Liver (tissue), 9 donors: Measurements from ENCODE around the gene PIAS1. TPM values are rescaled to one million over a fixed set of nuclear protein-coding genes. Genes with fewer than 3 reads are reported as not detected.

ENCODE experiments used
- DNase-seq: peaks from one replicate; pipeline ENCODE4 v3.0.0-alpha.2; 2017; ENCODE audit warnings: low spot score
- H3K27ac ChIP-seq, 2 donors: one replicate each; pipeline ENCODE4 v1.7.0; 2013; ENCODE audit warnings: inconsistent platforms in 2 of 2, low read length in 2 of 2, control low read depth in 1 of 2, low read depth in 1 of 2, mild to moderate bottlenecking in 1 of 2
- H3K27me3 ChIP-seq, 4 donors: one replicate each; pipeline versions ENCODE4 v1.6.1 to v1.7.0; 2013; ENCODE audit warnings: low read length in 3 of 4, inconsistent platforms in 1 of 4, mild to moderate bottlenecking in 1 of 4, moderate library complexity in 1 of 4; ENCODE audit not compliant: control insufficient read depth in 4 of 4, insufficient read depth in 4 of 4
- H3K36me3 ChIP-seq, 4 donors: one replicate each; pipeline versions ENCODE4 v1.6.1 to v1.7.0; 2013; ENCODE audit warnings: low read length in 3 of 4, mild to moderate bottlenecking in 3 of 4, low read depth in 1 of 4, moderate library complexity in 1 of 4; ENCODE audit not compliant: control insufficient read depth in 4 of 4, insufficient read depth in 3 of 4
- H3K4me1 ChIP-seq, 4 donors: one replicate each; pipeline versions ENCODE4 v1.6.1 to v1.7.0; 2013; ENCODE audit warnings: low read length in 3 of 4, mild to moderate bottlenecking in 3 of 4, moderate library complexity in 1 of 4; ENCODE audit not compliant: control insufficient read depth in 4 of 4, insufficient read depth in 4 of 4
- H3K4me3 ChIP-seq, 3 donors: one replicate each; pipeline versions ENCODE4 v1.6.1 to v1.7.0; 2013; ENCODE audit warnings: low read length in 3 of 3, control low read depth in 1 of 3, low read depth in 1 of 3, mild to moderate bottlenecking in 1 of 3
- H3K9ac ChIP-seq, 2 donors: one replicate each; pipeline ENCODE4 v1.7.0; 2013; ENCODE audit warnings: low read length in 2 of 2, mild to moderate bottlenecking in 2 of 2, moderate library complexity in 2 of 2, control low read depth in 1 of 2, low read depth in 1 of 2
- H3K9me3 ChIP-seq, 4 donors: one replicate each; pipeline versions ENCODE4 v1.6.1 to v1.7.0; 2013; ENCODE audit warnings: low read length in 3 of 4; ENCODE audit not compliant: control insufficient read depth in 4 of 4
- ATF3 ChIP-seq: IDR thresholded peaks from 2 replicates; pipeline ENCODE4 v1.6.1; 2016; ENCODE audit warnings: antibody characterized with exemption
- CTCF ChIP-seq: fragments of 150-350 bp; IDR thresholded peaks from 2 replicates; pipeline ENCODE4 v1.5.1; 2017; ENCODE audit warnings: improper control_type of control experiment, low read depth, low read length; ENCODE audit not compliant: missing input control
- EGR1 ChIP-seq, 2 donors: IDR thresholded peaks; 2 replicates each; pipeline ENCODE4 v1.6.1; 2016 to 2018; ENCODE audit warnings: antibody characterized with exemption in 2 of 2, low read depth in 2 of 2
- FOXA1 ChIP-seq: IDR thresholded peaks from 2 replicates; pipeline ENCODE4 v1.6.1; 2016; ENCODE audit warnings: antibody characterized with exemption
- FOXA2 ChIP-seq: IDR thresholded peaks from 2 replicates; pipeline ENCODE4 v1.6.1; 2016; ENCODE audit warnings: antibody characterized with exemption
- GABPA ChIP-seq, 2 donors: IDR thresholded peaks in 1 of 2; conservative IDR thresholded peaks in 1 of 2; 2 replicates each; pipeline ENCODE4 v1.6.1; 2016; ENCODE audit warnings: antibody characterized with exemption in 2 of 2, mild to moderate bottlenecking in 1 of 2, moderate library complexity in 1 of 2
- HNF4A ChIP-seq, 2 donors: conservative IDR thresholded peaks; 2 replicates each; pipeline ENCODE4 v1.6.1; 2016; ENCODE audit warnings: antibody characterized with exemption in 2 of 2, mild to moderate bottlenecking in 2 of 2
- HNF4G ChIP-seq: IDR thresholded peaks from 2 replicates; pipeline ENCODE4 v1.6.1; 2016; ENCODE audit warnings: antibody characterized with exemption
- JUND ChIP-seq, 2 donors: IDR thresholded peaks; 2 replicates each; pipeline ENCODE4 v1.6.1; 2016; ENCODE audit warnings: antibody characterized with exemption in 2 of 2
- MAX ChIP-seq: IDR thresholded peaks from 2 replicates; pipeline ENCODE4 v1.6.1; 2016; ENCODE audit warnings: antibody characterized with exemption
- NR2F2 ChIP-seq: IDR thresholded peaks from 2 replicates; pipeline ENCODE4 v1.6.1; 2016; ENCODE audit warnings: antibody characterized with exemption
- RAD21 ChIP-seq, 2 donors: IDR thresholded peaks; 2 replicates each; pipeline ENCODE4 v1.6.1; 2016; ENCODE audit warnings: antibody characterized with exemption in 2 of 2, mild to moderate bottlenecking in 2 of 2
- REST ChIP-seq: IDR thresholded peaks from 2 replicates; pipeline ENCODE4 v1.6.1; 2016; ENCODE audit warnings: antibody characterized with exemption, mild to moderate bottlenecking
- RXRA ChIP-seq, 2 donors: IDR thresholded peaks; 2 replicates each; pipeline ENCODE4 v1.6.1; 2017 to 2018; ENCODE audit warnings: antibody characterized with exemption in 2 of 2, mild to moderate bottlenecking in 1 of 2
- SP1 ChIP-seq: IDR thresholded peaks from 2 replicates; pipeline ENCODE4 v1.6.1; 2018; ENCODE audit warnings: antibody characterized with exemption, mild to moderate bottlenecking
- TAF1 ChIP-seq: conservative IDR thresholded peaks from 2 replicates; pipeline ENCODE4 v1.6.1; 2016; ENCODE audit warnings: antibody characterized with exemption, mild to moderate bottlenecking
- YY1 ChIP-seq: IDR thresholded peaks from 2 replicates; pipeline ENCODE4 v1.6.1; 2016; ENCODE audit warnings: antibody characterized with exemption, mild to moderate bottlenecking
- ZBTB33 ChIP-seq: IDR thresholded peaks from 2 replicates; pipeline ENCODE4 v1.6.1; 2016; ENCODE audit warnings: antibody characterized with exemption
- WGBS: extraction: QIAGEN DNeasy Blood & Tissue Kit; methylation state at CpG from one replicate; pipeline ENCODE4 v1.1.7; 2013; 5-methylcytosine and 5-hydroxymethylcytosine counted together
- polyA plus RNA-seq, 2 donors: library from polyadenylated mRNA; stranded (reverse) in 1 of 2; unstranded in 1 of 2; fragments of 200-250 nt in 1 of 2; fragments of >200 nt in 1 of 2; fragmentation: Nextera tagmentation in 1 of 2; extraction: Ambion mirVana in 1 of 2; gene quantifications; one replicate each; pipeline versions ENCODE4 v1.2.1 to v1.2.3, GENCODE V29; 2013 to 2015
- total RNA-seq, 2 donors: library from RNA; depleted of rRNA; stranded (reverse); fragments of >200 nt; gene quantifications; one replicate each; pipeline ENCODE4 v1.2.3, GENCODE V29; 2014
- donor health status: healthy.
- donor health status: healthy.
- donor health status: healthy.
- donor health status: healthy.
- donor health status: healthy.

Gene PIAS1
- total and polyA plus RNA-seq, 4 donors, result 5.6 to 18.8 (median 13.2) TPM

GRCh38 chr15:68214838-68215254, 160.7 kb downstream of the PIAS1 start:
- DNase-seq, result no peak
- H3K9me3 ChIP-seq, result no peaks in the 10 kb centered on the region
- no peak overlapping the region for H3K4me3 ChIP-seq
- no peaks in the 10 kb centered on the region for H3K27me3 ChIP-seq
- no peak overlapping the region for H3K27ac ChIP-seq
- WGBS, result 70% methylated on average over 6 of the region's 6 CpGs
- TF ChIP-seq FOXA1 (no peak), ATF3 (no peak), CTCF (no peak), HNF4G (no peak), TAF1 (no peak), JUND (IDR thresholded peaks at IDR 0.05) (no peak), RAD21 (IDR thresholded peaks at IDR 0.05) (no peak), YY1 (no peak), GABPA (IDR thresholded peaks at IDR 0.05 in 1 of 2, conservative IDR thresholded peaks at IDR 0.05 in 1 of 2) (no peak), MAX (no peak), NR2F2 (no peak)
- peaks cover 0 to 3% (median 0%) of the 10 kb centered on the region in 4 donors for H3K36me3 ChIP-seq
- no peak overlapping the region for H3K9ac ChIP-seq
- H3K4me1 ChIP-seq, result peaks cover 2 to 11% (median 2%) of the 10 kb centered on the region in 4 donors

- peaks cover 0 to 3% (median 0%) of the 10 kb centered on the region in 4 donors for H3K36me3 ChIP-seq
Measured at GRCh38 chr15:68217341-68217740, 163.2 kb downstream of the PIAS1 start.

More at GRCh38 chr15:68217341-68217740, 163.2 kb downstream of the PIAS1 start:
- TF ChIP-seq REST, result no peak
- no peak for TF ChIP-seq TAF1
- TF ChIP-seq RXRA (IDR thresholded peaks at IDR 0.05), result no peak
- no peak for TF ChIP-seq EGR1 (IDR thresholded peaks at IDR 0.05; ENCODE audit: low read depth in 2 of 2)
- no peak for TF ChIP-seq MAX
- TF ChIP-seq FOXA1, result no peak
- TF ChIP-seq GABPA (IDR thresholded peaks at IDR 0.05 in 1 of 2, conservative IDR thresholded peaks at IDR 0.05 in 1 of 2), result no peak
- TF ChIP-seq RAD21 (IDR thresholded peaks at IDR 0.05), result no peak
- no peak for TF ChIP-seq NR2F2
- TF ChIP-seq ATF3, result no peak
- no peak for TF ChIP-seq CTCF
- TF ChIP-seq HNF4G, result no peak
- TF ChIP-seq JUND (IDR thresholded peaks at IDR 0.05), result no peak
- no peak for TF ChIP-seq HNF4A (conservative IDR thresholded peaks at IDR 0.05)
- no peak for TF ChIP-seq YY1
- TF ChIP-seq FOXA2, result no peak
- TF ChIP-seq ZBTB33, result no peak
- TF ChIP-seq SP1, result no peak
- no peak overlapping the region for H3K27ac ChIP-seq
- H3K9ac ChIP-seq, result no peak overlapping the region
- no peaks in the 10 kb centered on the region for H3K27me3 ChIP-seq
- peaks cover 0 to 5% (median under 1%) of the 10 kb centered on the region in 4 donors for H3K4me1 ChIP-seq
- no peaks in the 10 kb centered on the region for H3K9me3 ChIP-seq
- no peak for DNase-seq
- 86% methylated on average over 4 of the region's 4 CpGs for WGBS
- H3K4me3 ChIP-seq, result no peak overlapping the region
